HK-2 (cell line): ENCODE measurements around the gene RAB36.

ENCODE experiments used
- DNase-seq: peaks from one replicate; pipeline ENCODE4 v3.0.0-alpha.2; 2018; ENCODE audit not compliant: unreplicated experiment

RAB36 gene

DNA sequence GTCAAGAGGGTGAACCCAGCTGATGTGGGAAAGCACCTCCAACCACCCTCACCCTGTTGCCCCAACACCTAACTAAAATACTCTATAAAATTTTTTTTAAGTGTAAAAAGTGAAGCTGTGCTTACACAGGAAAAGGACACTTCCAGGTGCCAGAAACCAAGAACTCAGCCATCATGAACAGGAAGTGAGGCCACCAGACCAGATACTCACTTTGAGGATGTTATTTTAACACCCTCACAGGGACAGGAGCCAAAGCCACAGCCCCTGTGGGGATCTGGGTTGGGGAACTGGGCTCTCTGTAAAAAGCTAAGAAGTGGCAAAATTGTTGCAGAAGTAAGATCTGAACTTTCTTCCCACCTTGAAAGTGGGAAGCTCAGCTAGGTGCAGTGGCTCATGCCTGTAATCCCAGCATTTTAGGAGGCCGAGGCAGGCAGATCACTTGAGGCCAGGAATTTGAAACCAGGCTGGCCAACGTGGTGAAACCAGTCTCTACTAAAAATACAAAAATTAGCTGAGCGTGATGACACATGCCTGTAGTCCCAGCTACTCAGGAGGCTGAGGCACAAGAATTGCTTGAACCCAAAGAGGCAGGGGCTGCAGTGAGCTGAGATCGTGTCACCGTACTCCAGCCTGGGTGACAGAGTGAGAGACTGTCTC is 7.2 kb upstream of the RAB36 start:
- no peak for DNase-seq

DNA sequence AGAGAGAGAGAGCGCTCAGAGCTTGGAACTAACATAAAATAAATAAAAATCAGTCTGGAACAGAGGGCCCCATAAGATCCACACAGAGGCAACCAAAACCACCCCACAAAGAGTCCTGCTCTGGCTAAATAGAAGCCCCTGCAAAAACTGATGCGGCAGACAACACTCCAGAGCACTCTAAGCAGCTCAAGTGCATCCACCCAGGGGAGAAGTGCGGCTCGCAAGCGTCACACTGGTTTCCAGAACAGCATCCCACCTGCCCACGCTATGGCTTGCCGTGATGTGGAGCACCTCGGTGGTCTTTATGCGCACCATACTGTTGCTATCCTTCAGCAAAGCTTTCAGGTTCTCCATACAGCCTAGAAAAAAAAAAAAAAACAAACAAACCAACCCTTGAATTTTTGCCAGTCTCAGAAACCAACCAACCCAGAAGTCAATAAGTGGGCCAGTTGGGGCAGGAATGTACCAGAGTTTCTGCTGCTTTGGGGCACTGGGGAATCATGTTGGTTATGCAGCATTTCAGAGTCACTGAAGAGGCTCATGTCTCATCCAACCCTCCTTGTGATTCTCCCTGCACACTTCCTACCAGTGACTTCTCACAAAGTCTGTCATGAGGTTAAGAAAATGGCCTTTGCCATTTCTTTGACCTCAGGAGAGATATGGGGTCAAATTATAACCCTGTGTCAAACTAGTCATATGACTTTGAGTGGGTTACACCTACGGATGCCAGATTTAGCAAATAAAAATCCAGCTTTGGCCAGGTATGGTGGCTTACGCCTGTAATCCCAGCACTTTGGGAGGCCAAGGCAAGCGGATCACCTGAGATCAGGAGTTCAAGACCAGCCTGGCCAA is 6.5 kb upstream of the RAB36 start:
- no peak for DNase-seq

DNA sequence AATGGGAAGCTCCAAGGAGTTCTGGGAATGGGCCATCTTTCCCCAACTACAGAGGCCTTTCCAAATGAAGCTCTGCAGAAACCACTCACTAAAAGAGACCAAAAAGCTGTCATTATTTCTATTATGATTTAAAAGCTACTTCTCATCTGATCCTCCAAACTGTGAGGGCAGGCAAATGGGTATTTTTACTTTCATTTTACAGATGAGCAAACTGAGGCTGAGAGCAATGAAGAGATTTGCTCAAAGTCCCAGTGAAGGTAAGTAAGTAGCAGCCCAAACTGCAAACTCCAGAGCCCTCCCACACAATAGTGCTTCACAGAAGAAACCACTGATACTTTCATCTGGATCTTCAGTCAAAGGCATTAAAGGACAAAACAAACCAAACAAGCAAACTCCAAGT is 4.9 kb upstream of the RAB36 start:
- no peak for DNase-seq

- no peak for DNase-seq
Observed at GRCh38 chr22:23142546-23143105, 2.7 kb upstream of the RAB36 start.

DNA sequence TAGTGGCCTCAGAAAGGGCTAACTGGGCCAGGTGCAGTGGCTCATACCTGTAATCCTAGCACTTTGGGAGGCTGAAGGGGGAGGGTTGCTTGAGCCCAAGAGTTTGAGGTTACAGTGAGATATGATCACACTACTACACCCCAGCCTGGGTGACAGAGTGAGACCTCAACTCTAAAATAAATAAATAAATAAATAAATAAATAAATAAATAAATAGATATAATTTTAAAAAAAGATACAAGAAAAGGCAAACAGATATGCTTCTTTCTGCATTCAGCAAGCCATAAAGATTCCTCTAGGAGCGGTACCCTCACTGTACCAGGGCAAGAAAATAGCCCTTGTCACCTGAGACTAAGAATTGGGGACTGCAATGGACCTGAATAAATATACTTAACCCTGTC is 2.2 kb upstream of the RAB36 start:
- DNase-seq, result no peak

DNA sequence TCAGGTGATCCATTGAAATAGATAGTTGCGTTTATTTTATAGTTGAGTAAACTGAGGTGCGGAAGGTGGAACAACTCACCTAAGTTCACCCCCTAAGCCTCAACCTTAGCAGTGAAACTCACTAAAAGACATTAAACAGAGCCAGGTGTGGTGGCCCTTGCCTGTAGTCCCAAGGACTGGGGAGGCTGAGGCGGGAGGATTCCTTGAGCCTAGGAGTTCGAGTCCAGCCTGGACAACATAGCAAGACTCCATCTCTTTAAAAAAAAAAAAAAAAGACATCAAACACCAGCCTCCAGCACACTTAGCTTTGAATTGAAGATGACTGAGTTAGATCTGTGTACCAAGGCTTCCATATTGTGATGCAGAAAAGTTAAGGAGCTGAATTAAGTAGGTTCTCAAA is 845 bp upstream of the RAB36 start:
- no peak for DNase-seq

- DNase-seq, result peak; percentile 6
Observed at GRCh38 chr22:23145878-23146470, 697 bp downstream of the RAB36 start.

- no peak for DNase-seq
Observed at GRCh38 chr22:23146478-23147205, 1.4 kb downstream of the RAB36 start.

DNA sequence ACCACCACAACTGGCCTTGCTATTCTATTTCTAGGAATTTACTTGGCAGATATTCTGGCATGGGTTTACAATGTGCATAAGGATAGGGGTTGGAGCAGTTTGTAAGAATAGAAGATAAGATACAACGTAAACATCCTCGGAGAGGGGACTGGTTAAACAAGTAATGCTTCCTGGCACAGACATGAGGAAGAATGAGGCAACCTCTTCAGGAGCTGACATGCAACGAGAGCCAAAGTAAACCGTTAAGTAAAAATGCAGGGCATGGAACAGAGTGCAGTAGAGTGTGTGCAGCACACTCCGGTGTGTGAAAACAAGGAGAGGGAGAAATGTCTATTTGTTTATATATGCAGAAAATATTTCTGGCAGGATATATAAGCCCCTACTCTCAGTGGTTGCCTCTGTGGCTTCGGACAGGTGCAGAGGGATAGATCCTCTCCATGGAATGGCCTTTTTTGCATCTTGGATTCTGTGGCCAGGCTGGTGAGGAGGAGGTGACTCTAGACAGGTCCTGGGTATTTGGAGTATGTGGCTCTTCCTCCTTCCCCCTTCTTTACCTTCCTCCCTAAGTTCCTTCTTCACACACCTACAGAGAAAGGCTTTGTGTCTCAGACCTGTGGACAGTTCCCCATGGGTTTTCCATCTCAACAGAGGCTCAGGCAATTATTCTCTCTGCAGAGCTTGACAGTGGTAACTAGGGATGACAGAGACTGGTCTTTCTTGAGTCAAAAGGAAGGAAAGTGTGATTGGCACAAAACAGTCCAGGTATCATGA is 2.5 kb downstream of the RAB36 start:
- DNase-seq, result no peak

GRCh38 chr22:23149743-23150238 is 4.5 kb downstream of the RAB36 start:
- DNase-seq, result no peak

DNA sequence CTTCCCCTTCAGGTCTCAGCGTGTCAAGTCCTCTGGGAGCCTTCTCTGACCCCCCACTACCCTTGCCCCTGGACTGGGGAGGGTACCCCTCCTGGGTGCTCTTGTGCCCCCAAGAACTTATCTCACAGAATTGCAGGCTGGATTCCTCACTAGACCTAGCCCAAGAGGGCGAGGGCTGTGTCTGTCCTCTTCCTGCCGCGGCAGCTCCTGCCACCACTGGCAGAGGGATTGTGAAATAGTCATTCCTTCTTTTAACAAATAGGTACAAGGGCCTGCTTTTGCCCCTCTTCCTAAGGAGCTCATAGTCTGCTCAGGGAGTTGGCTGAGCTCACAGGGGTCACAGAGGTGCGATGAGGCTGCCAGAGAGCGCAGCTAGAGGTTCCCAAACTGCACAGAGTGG is 5.5 kb downstream of the RAB36 start:
- DNase-seq, result no peak

DNA sequence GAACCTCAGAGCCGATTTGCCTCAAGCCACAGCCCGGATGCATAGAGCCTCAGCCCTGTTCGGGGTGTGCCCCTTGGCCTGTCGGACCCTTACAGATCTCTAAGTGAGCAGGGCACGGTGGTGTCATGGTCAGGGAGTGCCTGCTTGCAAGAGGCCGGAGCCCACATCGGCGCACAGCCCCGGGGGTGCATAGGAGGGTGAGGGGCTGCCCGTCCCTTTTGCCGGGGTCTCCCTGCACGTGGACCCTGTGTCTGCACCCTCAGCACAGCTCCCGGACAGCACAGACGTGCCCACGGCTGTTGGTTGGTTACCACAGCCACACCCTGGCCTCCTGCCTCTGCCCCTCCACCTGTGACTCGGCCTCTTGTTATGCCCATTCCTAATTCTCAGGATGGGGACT is 6.5 kb downstream of the RAB36 start:
- DNase-seq, result no peak

GRCh38 chr22:23152238-23153114 is 7.2 kb downstream of the RAB36 start:
- no peak for DNase-seq

- no peak for DNase-seq
Observed at GRCh38 chr22:23153994-23154393, 8.7 kb downstream of the RAB36 start.

DNA sequence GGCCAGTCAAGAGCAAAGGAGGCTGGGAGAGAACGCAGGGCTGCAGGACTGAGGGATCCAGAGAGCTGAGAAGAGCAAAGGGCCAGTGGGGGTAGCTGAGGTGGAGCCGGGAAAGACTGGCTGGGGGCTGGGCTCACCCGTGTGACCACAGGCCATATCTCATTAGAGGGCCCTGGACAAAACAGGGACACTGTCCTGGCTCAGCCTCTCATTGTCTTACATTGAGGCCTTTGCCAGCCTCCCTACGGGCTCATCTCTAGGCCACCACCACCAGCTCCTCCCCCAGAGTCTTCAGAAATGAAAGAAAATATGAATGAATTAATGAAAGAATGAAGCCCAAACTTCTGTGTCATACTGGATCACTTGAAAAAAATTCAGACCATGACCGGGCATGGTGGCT is 9.2 kb downstream of the RAB36 start:
- DNase-seq, result no peak

GRCh38 chr22:23155143-23155542 is 9.9 kb downstream of the RAB36 start:
- no peak for DNase-seq

GRCh38 chr22:23155831-23156230 is 10.6 kb downstream of the RAB36 start:
- no peak for DNase-seq

DNA sequence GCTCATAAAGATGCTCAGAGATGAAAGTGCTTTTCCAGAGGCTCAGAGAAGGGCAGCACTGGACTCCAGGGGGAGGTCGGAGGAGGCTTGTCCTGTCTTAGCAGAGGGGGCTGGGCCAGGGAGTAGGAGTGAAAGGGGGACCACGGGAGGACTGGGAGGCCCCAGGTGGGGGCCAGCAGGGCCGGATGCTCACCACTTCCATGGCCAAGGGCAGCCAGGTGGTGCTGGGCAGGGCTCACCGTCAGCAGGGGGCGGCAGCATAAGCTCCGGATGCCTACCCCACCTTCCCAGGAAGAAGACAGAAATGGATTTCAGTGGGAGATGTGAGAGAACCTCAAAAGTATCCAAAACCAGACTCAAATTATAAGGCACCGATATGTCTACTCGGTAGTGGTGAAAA is 11.0 kb downstream of the RAB36 start:
- no peak for DNase-seq

DNA sequence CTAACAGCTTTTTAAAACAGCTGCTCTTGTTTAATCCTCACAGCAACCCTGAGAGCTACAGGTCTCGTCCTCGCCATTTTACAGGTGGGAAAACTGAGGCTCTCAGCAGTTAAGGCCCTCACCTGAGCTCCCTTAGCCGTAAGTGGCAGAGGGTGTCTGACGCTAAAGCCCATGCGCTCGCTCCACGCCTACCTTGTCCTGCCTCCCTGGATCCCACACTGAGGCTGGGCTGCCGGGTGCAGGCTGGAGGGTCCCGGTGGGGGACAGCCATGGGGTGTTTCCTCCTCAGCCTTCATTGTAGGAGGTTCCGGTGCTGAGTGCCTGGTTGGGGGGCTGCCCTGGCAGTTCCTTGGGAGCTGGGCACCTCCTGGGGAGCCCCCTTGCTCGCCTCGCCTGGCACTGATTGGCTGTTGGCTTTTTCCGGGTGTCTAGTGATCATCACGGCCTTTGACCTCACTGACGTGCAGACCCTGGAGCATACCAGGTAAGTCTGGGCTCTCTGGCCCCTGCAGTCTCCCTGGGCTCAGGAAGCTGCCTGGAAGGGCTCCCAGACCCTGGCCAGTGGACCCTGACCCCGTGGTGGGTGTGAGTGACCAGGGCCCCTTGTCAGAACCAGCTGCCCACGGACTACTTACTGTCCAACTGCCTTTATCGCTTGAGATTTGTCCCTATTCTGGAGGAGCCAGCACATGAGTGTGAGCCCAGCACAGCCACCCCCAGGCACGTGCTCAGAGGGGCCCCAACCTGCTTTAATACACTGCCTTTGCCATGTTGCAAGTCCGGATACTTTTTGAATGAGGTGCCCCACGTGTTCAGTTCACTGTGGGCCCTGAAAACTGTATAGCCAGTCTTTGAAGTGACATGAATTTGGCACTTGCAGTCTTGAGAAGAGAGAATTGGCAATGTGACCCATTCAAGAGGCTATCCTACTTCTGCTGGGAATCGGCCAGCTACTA is 12.6 kb downstream of the RAB36 start:
- DNase-seq, result no peak
